K562 (cell line): ENCODE results near the gene EYA2. TPM values are rescaled to one million over a fixed set of nuclear protein-coding genes. Genes with fewer than 3 reads are reported as not detected.

Source experiments
- ATAC-seq: fragments of 200-7000 bp; cut with Tn5 transposase; 3 replicates; pipeline ENCODE4 v1.9.1; 2020; ENCODE audit warnings: moderate library complexity
- BruUV-seq: library from RNA; stranded (reverse); fragments of 400-500 nt; replicated peaks from 2 replicates; lab custom pipeline; 2021; lab: Mats Ljungman, UMichigan
- CTCF ChIA-PET: fragments of 300-600 bp; formaldehyde crosslinking; extraction: SDS; loops from one replicate; lab custom pipeline; 2021; ENCODE audit warnings: low intra/inter-chr PET ratio; lab: Yijun Ruan, JAX
- POLR2A ChIA-PET: fragments of 300-600, 350-650 bp; sonication (Branson Sonifier 250); formaldehyde crosslinking; extraction: SDS; loops from one replicate; lab custom pipeline; 2021; ENCODE audit warnings: antibody characterized with exemption, inconsistent platforms; lab: Yijun Ruan, JAX
- DNase-seq, 4 experiments: peaks; one replicate each; pipeline versions ENCODE4 v3.0.0 to v3.0.0-alpha.2; 2011 to 2018; ENCODE audit warnings: low spot score in 3 of 4, mixed read lengths in 3 of 4; ENCODE audit errors: extremely low read depth in 1 of 4
- FAIRE-seq: peaks from 2 replicates; lab custom pipeline; 2011; peaks lifted over from hg19 to GRCh38; lab: Jason Lieb, UNC
- H2AFZ ChIP-seq: 2 replicates; pipeline ENCODE4 v1.6.0; 2011; ENCODE audit warnings: low read depth, low read length, control low read depth, inconsistent platforms
- H3K27ac ChIP-seq: fragments of 200-600 bp; 3 replicates; pipeline ENCODE4 v1.8.0; 2011; ENCODE audit warnings: low read depth, mild to moderate bottlenecking, control low read depth, inconsistent platforms, low read length, moderate library complexity, mixed read lengths; ENCODE audit errors: extremely low read depth
- H3K27me3 ChIP-seq, 2 experiments: fragments of 300-600 bp in 1 of 2; 2 replicates in 1 of 2; 3 replicates in 1 of 2; pipeline versions ENCODE4 v1.6.0 to v1.8.0; 2011; ENCODE audit warnings: inconsistent platforms in 2 of 2, low read length in 2 of 2, mild to moderate bottlenecking in 1 of 2, mixed read lengths in 1 of 2, moderate library complexity in 1 of 2; ENCODE audit not compliant: control insufficient read depth in 2 of 2, insufficient read depth in 2 of 2
- H3K36me3 ChIP-seq: fragments of 300-600 bp; 3 replicates; pipeline ENCODE4 v1.8.0; 2011; ENCODE audit warnings: mild to moderate bottlenecking, low read length, inconsistent platforms; ENCODE audit not compliant: control insufficient read depth, insufficient read depth
- H3K4me1 ChIP-seq, 2 experiments: fragments of 200-600 bp in 1 of 2; replicated peaks in 1 of 2; 2 replicates in 1 of 2; 3 replicates in 1 of 2; pipeline versions ENCODE4 v1.5.1 to v1.8.0; 2011; ENCODE audit warnings: inconsistent platforms in 2 of 2, low read length in 2 of 2, mild to moderate bottlenecking in 1 of 2, mixed read lengths in 1 of 2, moderate library complexity in 1 of 2; ENCODE audit not compliant: control insufficient read depth in 2 of 2, insufficient read depth in 2 of 2
- H3K4me2 ChIP-seq: 2 replicates; pipeline ENCODE4 v1.6.1; 2011; ENCODE audit warnings: low read length, control low read depth, inconsistent platforms, mixed read lengths; ENCODE audit not compliant: insufficient read depth
- H3K4me3 ChIP-seq: fragments of 200-600 bp; sonication (generic), shearing (Covaris generic); 2 replicates; pipeline ENCODE4 v1.5.1; 2016; ENCODE audit warnings: control low read depth, inconsistent platforms
- H3K79me2 ChIP-seq: fragments of 200-600 bp; 3 replicates; pipeline ENCODE4 v1.8.0; 2011; ENCODE audit warnings: low read length, inconsistent platforms; ENCODE audit not compliant: control insufficient read depth, insufficient read depth
- H3K9ac ChIP-seq, 2 experiments: 2 replicates each; pipeline versions ENCODE4 v1.6.0 to v1.6.1; 2011; ENCODE audit warnings: low read depth in 2 of 2, low read length in 2 of 2, control low read depth in 1 of 2, inconsistent platforms in 1 of 2, mild to moderate bottlenecking in 1 of 2, mixed read lengths in 1 of 2; ENCODE audit not compliant: insufficient read depth in 1 of 2
- H3K9me1 ChIP-seq: one replicate; pipeline ENCODE4 v1.6.0; 2011; ENCODE audit warnings: inconsistent platforms, mild to moderate bottlenecking, low read length, moderate library complexity; ENCODE audit not compliant: control insufficient read depth, insufficient read depth
- H3K9me3 ChIP-seq: replicated peaks from 2 replicates; pipeline ENCODE4 v1.5.1; 2011; ENCODE audit warnings: low read depth, low read length, inconsistent platforms; ENCODE audit not compliant: control insufficient read depth, insufficient read depth
- H4K20me1 ChIP-seq: replicated peaks from 2 replicates; pipeline ENCODE4 v1.6.1; 2011; ENCODE audit warnings: low read length, inconsistent platforms, mixed read lengths; ENCODE audit not compliant: control insufficient read depth, insufficient read depth
- POLR2AphosphoS2 ChIP-seq: IDR thresholded peaks from 2 replicates; pipeline ENCODE4 v1.6.1; 2012; ENCODE audit warnings: low read length, improper control_type of control experiment
- TRIM28 ChIP-seq: fragments of 450-650 bp; IDR thresholded peaks from 2 replicates; pipeline ENCODE4 v1.6.1; 2017
- WGBS: fragments of 100-300 bp; shearing (Covaris generic); methylation state at CpG from one replicate; pipeline ENCODE4 v1.1.6; 2016; ENCODE audit warnings: low coverage, mixed read lengths; ENCODE audit not compliant: insufficient coverage; ENCODE audit errors: missing lambda C conversion rate; 5-methylcytosine and 5-hydroxymethylcytosine counted together
- in situ Hi-C: fragments of 300-500 bp; cut with MboI; formaldehyde crosslinking; loops from 4 replicates; pipeline ENCODE4 v1.15.0; 2018; ENCODE audit warnings: inconsistent platforms, mixed read lengths
- intact Hi-C: fragments of 100-400 bp; cut with micrococcal nuclease; formaldehyde crosslinking; loops from 2 replicates; pipeline ENCODE4 v1.14.2; 2022
- polyA plus RNA-seq, 8 experiments: library from polyadenylated mRNA; depleted of rRNA in 4 of 8; stranded (reverse) in 5 of 8; unstranded in 3 of 8; fragments of >200 nt; fragmentation: Nextera tagmentation in 2 of 8; fragmentation: Illumina TruSeq in 1 of 8; extraction: Ambion mirVana in 2 of 8; extraction: Trizol in 1 of 8; gene quantifications; 2 replicates each; pipeline versions ENCODE4 v1.2.1 to v1.2.3, GENCODE V29; 2011 to 2014; ENCODE audit warnings: inconsistent platforms in 1 of 8, missing spikeins in 1 of 8
- total RNA-seq, 7 experiments: library from RNA; depleted of rRNA in 6 of 7; stranded (reverse); fragments of >200 nt in 6 of 7; fragmentation: Illumina TruSeq in 2 of 7; extraction: Trizol in 2 of 7; gene quantifications; 2 replicates each; pipeline versions ENCODE4 v1.2.1 to v1.2.3, GENCODE V29; 2011 to 2021; ENCODE audit warnings: low replicate concordance in 1 of 7
- TF ChIP-seq, protein P1 (sequence below), 3 experiments: fragments of 200-800 bp in 1 of 3; fragments of 250-450 bp in 1 of 3; fragments of 450-650 bp in 1 of 3; sonication (Bioruptor Pico) in 1 of 3; sonication (Bioruptor generic) in 1 of 3; formaldehyde crosslinking in 1 of 3; IDR thresholded peaks; 2 replicates each; pipeline versions ENCODE4 v1.6.1 to v1.8.0; 2016 to 2022; ENCODE audit warnings: mild to moderate bottlenecking in 2 of 3, missing genetic modification characterization in 2 of 3, missing compliant biosample characterization in 1 of 3, moderate library complexity in 1 of 3

Gene EYA2
- total and polyA plus RNA-seq, 9 of the 15 experiments (the other 6 are each of a cell fraction or from before 2014, with no cell fraction given) = 0.03 TPM; not detected in 8

DNA sequence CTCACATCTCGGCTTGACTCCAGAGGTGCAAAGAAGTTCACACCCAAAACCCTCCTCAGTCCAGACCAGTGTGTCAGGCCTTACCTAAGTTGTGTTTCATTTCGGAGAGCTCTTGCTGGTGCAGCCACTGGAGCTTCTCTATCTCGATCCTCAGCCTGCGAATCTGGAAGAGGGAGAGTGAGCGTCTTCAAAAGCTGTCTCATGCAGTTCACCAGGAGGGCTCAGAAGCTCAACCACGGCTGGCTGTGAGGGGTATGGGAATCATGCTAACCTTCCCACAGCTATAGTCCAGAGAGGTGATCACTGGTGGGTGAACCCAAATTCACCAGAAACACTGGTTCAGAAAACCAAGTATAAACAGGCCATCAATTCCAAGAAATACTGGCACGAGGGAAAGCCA lies 332.5 kb downstream of the EYA2 start:
- BruUV-seq = no TSS peak
- no peak overlapping the region for H3K4me2 ChIP-seq
- H3K9me1 ChIP-seq = no peaks in the 10 kb centered on the region
- H4K20me1 ChIP-seq = peaks cover 8% of the 10 kb centered on the region; the same call in 1 of the 2 replicates
- no peak for FAIRE-seq
- no peak for DNase-seq
- intact Hi-C loops = no loop called here
- no peaks in the 10 kb centered on the region for H3K9me3 ChIP-seq
- no peak overlapping the region for H3K4me3 ChIP-seq
- H3K27me3 ChIP-seq = no peaks in the 10 kb centered on the region; a peak in 1 of 5 replicates
- no peak overlapping the region for H2AFZ ChIP-seq
- no peak; the same call in 1 of the 3 replicates for ATAC-seq
- ChIA-PET POLR2A (interaction anchor here (1.2 to 1.6 kb wide), 2 partner anchors 9 kb away, joined by 3 to 5 read pairs; no protein-coding TSS in a partner anchor), CTCF (no interaction called here)
- WGBS = 93% methylated on average over 7 of the region's 7 CpGs
- no peak overlapping the region; the same call in 2 of the 3 replicates for H3K27ac ChIP-seq
- H3K79me2 ChIP-seq = peaks cover 50% of the 10 kb centered on the region
- H3K4me1 ChIP-seq = peaks cover 0 to 4% of the 10 kb centered on the region in 2 experiments; a peak in 2 of 5 replicates
- H3K36me3 ChIP-seq = peaks cover 98% of the 10 kb centered on the region
- in situ Hi-C loops = no loop called here
- TF ChIP-seq, protein P1, sequence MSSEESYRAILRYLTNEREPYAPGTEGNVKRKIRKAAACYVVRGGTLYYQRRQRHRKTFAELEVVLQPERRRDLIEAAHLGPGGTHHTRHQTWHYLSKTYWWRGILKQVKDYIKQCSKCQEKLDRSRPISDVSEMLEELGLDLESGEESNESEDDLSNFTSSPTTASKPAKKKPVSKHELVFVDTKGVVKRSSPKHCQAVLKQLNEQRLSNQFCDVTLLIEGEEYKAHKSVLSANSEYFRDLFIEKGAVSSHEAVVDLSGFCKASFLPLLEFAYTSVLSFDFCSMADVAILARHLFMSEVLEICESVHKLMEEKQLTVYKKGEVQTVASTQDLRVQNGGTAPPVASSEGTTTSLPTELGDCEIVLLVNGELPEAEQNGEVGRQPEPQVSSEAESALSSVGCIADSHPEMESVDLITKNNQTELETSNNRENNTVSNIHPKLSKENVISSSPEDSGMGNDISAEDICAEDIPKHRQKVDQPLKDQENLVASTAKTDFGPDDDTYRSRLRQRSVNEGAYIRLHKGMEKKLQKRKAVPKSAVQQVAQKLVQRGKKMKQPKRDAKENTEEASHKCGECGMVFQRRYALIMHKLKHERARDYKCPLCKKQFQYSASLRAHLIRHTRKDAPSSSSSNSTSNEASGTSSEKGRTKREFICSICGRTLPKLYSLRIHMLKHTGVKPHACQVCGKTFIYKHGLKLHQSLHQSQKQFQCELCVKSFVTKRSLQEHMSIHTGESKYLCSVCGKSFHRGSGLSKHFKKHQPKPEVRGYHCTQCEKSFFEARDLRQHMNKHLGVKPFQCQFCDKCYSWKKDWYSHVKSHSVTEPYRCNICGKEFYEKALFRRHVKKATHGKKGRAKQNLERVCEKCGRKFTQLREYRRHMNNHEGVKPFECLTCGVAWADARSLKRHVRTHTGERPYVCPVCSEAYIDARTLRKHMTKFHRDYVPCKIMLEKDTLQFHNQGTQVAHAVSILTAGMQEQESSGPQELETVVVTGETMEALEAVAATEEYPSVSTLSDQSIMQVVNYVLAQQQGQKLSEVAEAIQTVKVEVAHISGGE (CRISPR knock-in tag; IDR thresholded peaks at IDR 0.05) = peak in 1 of 3 experiments; percentile 52; a peak in 2 of 6 replicates
- TF ChIP-seq POLR2AphosphoS2 = peak; percentile 62; the same call in 1 of the 2 replicates
- no peak for TF ChIP-seq TRIM28
- H3K9ac ChIP-seq = no peak overlapping the region
